ENCODE measurements around the gene AP2A2.

Gene AP2A2

DNA sequence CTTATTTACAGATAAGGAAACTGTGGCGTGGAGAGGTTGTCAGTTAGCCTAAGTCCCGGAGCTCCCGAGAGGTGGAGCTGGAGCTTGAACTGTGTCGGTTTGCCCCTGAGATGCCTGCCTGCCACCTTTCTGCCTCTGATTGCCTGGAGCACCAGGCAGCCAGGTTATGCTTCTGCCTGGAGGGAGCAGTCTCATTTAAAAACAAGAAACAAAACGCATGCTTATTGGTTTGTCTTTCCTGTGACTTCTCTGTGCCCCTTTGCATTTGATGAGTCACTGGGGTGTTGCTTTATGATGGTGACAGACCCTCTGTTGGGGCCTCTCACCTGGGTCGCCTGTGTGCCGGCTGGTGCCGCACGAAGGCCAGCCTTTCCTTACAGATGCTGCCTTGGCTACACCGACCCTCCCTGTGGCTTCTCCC, 12.2 kb downstream of the AP2A2 start:
- Histone ChIP-seq H3K4me3 (ENCODE audit: low read depth in 1 of 2, low read length in 1 of 2) (no peak overlapping the region), H3K4me1 (ENCODE audit: control insufficient read depth in 1 of 2, insufficient read depth in 1 of 2, low read depth in 1 of 2, low read length in 1 of 2) (peaks cover 14 to 22% of the 10 kb centered on the region in 2 experiments), H3K36me3 (no peaks in the 10 kb centered on the region), H3K27ac (no peak overlapping the region), H3K27me3 (no peaks in the 10 kb centered on the region), H3K9me3 (no peaks in the 10 kb centered on the region)
- TF ChIP-seq, protein P1, sequence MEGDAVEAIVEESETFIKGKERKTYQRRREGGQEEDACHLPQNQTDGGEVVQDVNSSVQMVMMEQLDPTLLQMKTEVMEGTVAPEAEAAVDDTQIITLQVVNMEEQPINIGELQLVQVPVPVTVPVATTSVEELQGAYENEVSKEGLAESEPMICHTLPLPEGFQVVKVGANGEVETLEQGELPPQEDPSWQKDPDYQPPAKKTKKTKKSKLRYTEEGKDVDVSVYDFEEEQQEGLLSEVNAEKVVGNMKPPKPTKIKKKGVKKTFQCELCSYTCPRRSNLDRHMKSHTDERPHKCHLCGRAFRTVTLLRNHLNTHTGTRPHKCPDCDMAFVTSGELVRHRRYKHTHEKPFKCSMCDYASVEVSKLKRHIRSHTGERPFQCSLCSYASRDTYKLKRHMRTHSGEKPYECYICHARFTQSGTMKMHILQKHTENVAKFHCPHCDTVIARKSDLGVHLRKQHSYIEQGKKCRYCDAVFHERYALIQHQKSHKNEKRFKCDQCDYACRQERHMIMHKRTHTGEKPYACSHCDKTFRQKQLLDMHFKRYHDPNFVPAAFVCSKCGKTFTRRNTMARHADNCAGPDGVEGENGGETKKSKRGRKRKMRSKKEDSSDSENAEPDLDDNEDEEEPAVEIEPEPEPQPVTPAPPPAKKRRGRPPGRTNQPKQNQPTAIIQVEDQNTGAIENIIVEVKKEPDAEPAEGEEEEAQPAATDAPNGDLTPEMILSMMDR (IDR thresholded peaks at IDR 0.05), result no peak

DNA sequence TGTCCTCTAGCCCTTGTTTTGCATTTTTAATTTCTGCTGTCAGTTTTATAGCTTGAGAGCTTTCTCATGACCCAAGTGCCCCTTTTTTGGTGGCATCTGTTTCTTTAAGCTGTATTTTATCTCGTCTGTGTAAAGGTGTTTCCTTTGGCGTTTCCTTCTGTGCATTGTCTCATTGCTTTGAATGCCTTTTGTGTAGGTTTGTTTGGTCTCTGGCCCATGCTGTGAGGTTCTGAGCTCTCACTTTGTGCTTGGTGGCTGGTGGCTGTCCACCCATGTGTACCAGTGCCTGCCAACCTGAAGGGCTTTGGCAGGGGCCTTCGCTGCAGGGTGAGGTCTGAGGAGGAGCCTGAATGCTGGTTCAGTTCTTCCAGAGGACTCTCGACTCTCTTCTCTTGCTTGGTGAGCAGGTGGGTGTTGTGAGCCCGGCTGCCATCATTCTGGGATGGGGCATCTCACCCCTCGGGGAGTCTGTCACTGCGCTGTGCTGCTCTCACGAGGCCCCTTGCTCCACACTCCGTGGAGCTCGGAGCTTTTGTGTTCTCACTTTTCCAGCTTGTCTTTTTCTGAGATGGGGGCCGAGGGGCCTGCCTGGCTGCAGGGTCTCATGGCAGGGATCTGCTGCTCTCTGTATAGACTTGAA, 14.9 kb downstream of the AP2A2 start:
- Histone ChIP-seq H3K4me1 (ENCODE audit: control insufficient read depth in 1 of 2, insufficient read depth in 1 of 2, low read depth in 1 of 2, low read length in 1 of 2) (peaks cover 10 to 17% of the 10 kb centered on the region in 2 experiments), H3K9me3 (no peaks in the 10 kb centered on the region), H3K27ac (no peak overlapping the region), H3K36me3 (peaks cover 16% of the 10 kb centered on the region), H3K4me3 (ENCODE audit: low read depth in 1 of 2, low read length in 1 of 2) (no peak overlapping the region), H3K27me3 (no peaks in the 10 kb centered on the region)
- TF ChIP-seq, protein P1 (IDR thresholded peaks at IDR 0.05), result no peak

DNA sequence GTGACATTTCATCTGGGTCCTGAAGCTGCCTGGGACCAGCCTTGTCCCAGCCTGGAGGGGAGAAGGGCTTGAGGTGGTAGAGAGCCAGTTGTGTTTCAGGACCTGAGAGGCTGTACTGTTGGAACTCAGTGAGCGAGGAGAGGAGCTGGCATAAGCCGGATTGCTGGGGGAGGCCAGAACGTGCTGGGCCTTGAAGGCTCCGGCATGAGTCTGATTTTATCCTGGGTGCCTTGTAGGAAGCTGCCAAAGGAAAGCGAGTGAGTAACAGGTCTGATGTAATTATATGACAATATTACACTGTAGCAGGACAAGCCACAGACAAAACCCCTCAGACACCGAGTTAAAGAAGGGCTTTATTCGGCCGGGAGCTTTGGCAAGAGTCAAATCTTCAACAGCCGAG, 17.2 kb downstream of the AP2A2 start:
- Histone ChIP-seq H3K4me1 (ENCODE audit: control insufficient read depth in 1 of 2, insufficient read depth in 1 of 2, low read depth in 1 of 2, low read length in 1 of 2) (peaks cover 4 to 11% of the 10 kb centered on the region in 2 experiments), H3K9me3 (no peaks in the 10 kb centered on the region), H3K36me3 (peaks cover 22% of the 10 kb centered on the region), H3K4me3 (ENCODE audit: low read depth in 1 of 2, low read length in 1 of 2) (no peak overlapping the region), H3K27ac (no peak overlapping the region), H3K27me3 (no peaks in the 10 kb centered on the region)
- TF ChIP-seq, protein P1 (IDR thresholded peaks at IDR 0.05), result no peak

DNA sequence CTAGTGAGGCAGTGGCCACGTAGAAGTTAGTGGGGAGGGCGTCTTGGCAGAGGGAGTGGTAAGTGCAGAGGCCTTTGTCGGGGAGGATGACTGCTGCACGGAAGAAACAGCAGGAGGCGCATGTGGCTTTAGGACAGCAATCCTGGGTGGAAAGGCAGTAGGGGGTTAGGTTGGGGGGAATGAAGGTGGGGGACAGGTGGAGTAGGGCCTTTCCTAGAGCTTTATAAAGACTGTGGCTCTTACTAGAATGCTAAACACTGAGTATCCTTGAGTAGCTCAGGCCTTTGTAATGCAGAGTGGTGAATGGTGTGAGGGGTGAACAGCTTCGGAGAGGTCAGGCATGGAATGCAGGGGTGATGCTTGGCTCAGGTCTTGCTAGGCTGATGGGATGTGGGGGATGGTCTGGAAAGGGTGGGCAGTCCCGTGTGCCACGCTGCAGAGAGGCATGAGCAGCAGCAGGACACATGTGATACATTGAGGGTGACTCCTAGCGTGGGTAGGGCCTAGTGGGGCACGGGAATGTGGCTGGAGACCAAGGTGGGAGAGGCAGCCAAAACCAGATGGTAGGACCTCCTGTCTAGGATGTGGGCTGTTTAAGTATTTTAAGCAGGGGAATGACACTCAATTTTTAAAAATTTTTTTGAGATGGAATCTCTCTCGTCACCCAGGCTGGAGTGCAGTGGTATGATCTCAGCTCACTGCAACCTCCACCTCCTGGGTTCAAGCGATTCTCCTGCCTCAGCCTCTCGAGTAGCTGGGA, 19.2 kb downstream of the AP2A2 start:
- TF ChIP-seq, protein P1 (IDR thresholded peaks at IDR 0.05), result no peak
- no peak overlapping the region for H3K4me3 ChIP-seq (ENCODE audit: low read depth in 1 of 2, low read length in 1 of 2)
- peaks cover 22% of the 10 kb centered on the region for H3K36me3 ChIP-seq
- no peak overlapping the region for H3K27ac ChIP-seq
- H3K9me3 ChIP-seq, result no peaks in the 10 kb centered on the region
- H3K27me3 ChIP-seq, result no peaks in the 10 kb centered on the region
- peaks cover 4 to 11% of the 10 kb centered on the region in 2 experiments for H3K4me1 ChIP-seq (ENCODE audit: control insufficient read depth in 1 of 2, insufficient read depth in 1 of 2, low read depth in 1 of 2, low read length in 1 of 2)

- H3K36me3 ChIP-seq, result peaks cover 22% of the 10 kb centered on the region
Measured at GRCh38 chr11:945986-946385, 20.3 kb downstream of the AP2A2 start.

More at GRCh38 chr11:945986-946385, 20.3 kb downstream of the AP2A2 start:
- Histone ChIP-seq H3K27me3 (no peaks in the 10 kb centered on the region), H3K27ac (no peak overlapping the region), H3K4me3 (ENCODE audit: low read depth in 1 of 2, low read length in 1 of 2) (no peak overlapping the region), H3K4me1 (ENCODE audit: control insufficient read depth in 1 of 2, insufficient read depth in 1 of 2, low read depth in 1 of 2, low read length in 1 of 2) (peaks cover 4 to 11% of the 10 kb centered on the region in 2 experiments), H3K9me3 (no peaks in the 10 kb centered on the region)
- TF ChIP-seq, protein P1 (IDR thresholded peaks at IDR 0.05), result no peak

Measured in neutrophil (primary cell).